ENCODE results near the gene CUL7. TPM values are rescaled to one million over a fixed set of nuclear protein-coding genes. Genes with fewer than 3 reads are reported as not detected.
A peak's percentile ranks its signal among the peaks of the same experiment; 100 is the strongest.

Gene CUL7
- 10 to 100 TPM; 14.4 to 33.7 (median 25.1) TPM for total RNA-seq

- WGBS, 10 experiments = 0 to 29% (median 9%) methylated on average over 1 to 25 of the region's 45 CpGs
- H3K27ac ChIP-seq = peak within 1 kb of the TSS; percentile 82 to 95
- H3K4me3 ChIP-seq = peak within 1 kb of the TSS; percentile 37 to 55 (median 43)
- H3K4me1 ChIP-seq (replicated peaks in 1 of 2) = peaks cover 22 to 24% of the 10 kb centered on the region in 2 donors
- peak; percentile 90 to 98 (median 94) for ATAC-seq (replicated peaks in 6 of 8)
- in situ Hi-C loops (cut with MboI; ENCODE audit: low pct_unique_long_range_greater_than_20kb in 2 of 9, low sequenced_read_pairs in 9 of 9, unreplicated experiment in 9 of 9) = no loop called here
Observed at GRCh38 chr6:43053545-43054205, at the start of gene CUL7. Gene CUL7 (minus strand): TSS chr6:43053851. CDS start chr6:43052788, 1,063 bp downstream.

- 6 to 100% (median 75%) methylated on average over 2 to 4 of the region's 4 CpGs for WGBS, 10 experiments
Observed at GRCh38 chr6:43101497-43101896, 47.8 kb upstream of the CUL7 start.

GRCh38 chr6:43097502-43097901 is 43.9 kb upstream of the CUL7 start:
- peak overlapping the region in 1 of 2 donors; percentile 7 for H3K27ac ChIP-seq
- WGBS, 10 experiments = 67 to 100% (median 87%) methylated on average over 1 to 4 of the region's 4 CpGs; no CpG with 5 or more reads in 2 of the 10 experiments
- H3K4me3 ChIP-seq = no peak overlapping the region
- in situ Hi-C loops (cut with MboI; ENCODE audit: low pct_unique_long_range_greater_than_20kb in 2 of 9, low sequenced_read_pairs in 9 of 9, unreplicated experiment in 9 of 9) = no loop called here
- ATAC-seq (replicated peaks in 6 of 8) = no peak
- peaks cover 21 to 41% of the 10 kb centered on the region in 2 donors for H3K4me1 ChIP-seq (replicated peaks in 1 of 2)

More at GRCh38 chr6:43101497-43101896, 47.8 kb upstream of the CUL7 start:
- Histone ChIP-seq H3K4me3 (no peak overlapping the region), H3K27ac (no peak overlapping the region), H3K4me1 (replicated peaks in 1 of 2) (peaks cover 8 to 19% of the 10 kb centered on the region in 2 donors)
- in situ Hi-C loops (cut with MboI; ENCODE audit: low pct_unique_long_range_greater_than_20kb in 2 of 9, low sequenced_read_pairs in 9 of 9, unreplicated experiment in 9 of 9) = no loop called here
- ATAC-seq (replicated peaks in 6 of 8) = no peak

GRCh38 chr6:43097098-43097489 is 43.4 kb upstream of the CUL7 start:
- in situ Hi-C loops (cut with MboI; ENCODE audit: low pct_unique_long_range_greater_than_20kb in 2 of 9, low sequenced_read_pairs in 9 of 9, unreplicated experiment in 9 of 9) = no loop called here
- 0 to 90% (median 58%) methylated on average over 1 to 5 of the region's 5 CpGs; no CpG with 5 or more reads in 1 of the 10 experiments for WGBS, 10 experiments
- peaks cover 21 to 42% of the 10 kb centered on the region in 2 donors for H3K4me1 ChIP-seq (replicated peaks in 1 of 2)
- H3K27ac ChIP-seq = peak overlapping the region in 1 of 2 donors; percentile 49
- H3K4me3 ChIP-seq = no peak overlapping the region
- ATAC-seq (replicated peaks in 6 of 8) = peak in 1 of 8 experiments; percentile 3

GRCh38 chr6:43096451-43097097 is 42.9 kb upstream of the CUL7 start:
- 0 to 80% (median 14%) methylated on average over 1 to 5 of the region's 8 CpGs; no CpG with 5 or more reads in 1 of the 10 experiments for WGBS, 10 experiments
- in situ Hi-C loops (cut with MboI; ENCODE audit: low pct_unique_long_range_greater_than_20kb in 2 of 9, low sequenced_read_pairs in 9 of 9, unreplicated experiment in 9 of 9) = no loop called here
- ATAC-seq (replicated peaks in 6 of 8) = peak; percentile 65 to 89 (median 82)
- H3K27ac ChIP-seq = peak overlapping the region; percentile 20 to 75
- H3K4me1 ChIP-seq (replicated peaks in 1 of 2) = peaks cover 21 to 42% of the 10 kb centered on the region in 2 donors
- no peak overlapping the region for H3K4me3 ChIP-seq

GRCh38 chr6:43095939-43096338 is 42.3 kb upstream of the CUL7 start:
- H3K27ac ChIP-seq = peak overlapping the region; percentile 20 to 75

GRCh38 chr6:43093436-43094289 is 40.0 kb upstream of the CUL7 start:
- peak overlapping the region; percentile 79 to 85 for H3K27ac ChIP-seq
- in situ Hi-C loops (cut with MboI; ENCODE audit: low pct_unique_long_range_greater_than_20kb in 2 of 9, low sequenced_read_pairs in 9 of 9, unreplicated experiment in 9 of 9) = no loop called here
- H3K4me3 ChIP-seq = peak overlapping the region in 4 of 5 donors; percentile 4 to 21 (median 14)
- peaks cover 37 to 62% of the 10 kb centered on the region in 2 donors for H3K4me1 ChIP-seq (replicated peaks in 1 of 2)
- 0 to 48% (median 27%) methylated on average over 1 to 9 of the region's 9 CpGs; no CpG with 5 or more reads in 1 of the 10 experiments for WGBS, 10 experiments
- peak; percentile 39 to 77 (median 54) for ATAC-seq (replicated peaks in 6 of 8)

More at GRCh38 chr6:43095939-43096338, 42.3 kb upstream of the CUL7 start:
- ATAC-seq (replicated peaks in 6 of 8) = no peak
- in situ Hi-C loops (cut with MboI; ENCODE audit: low pct_unique_long_range_greater_than_20kb in 2 of 9, low sequenced_read_pairs in 9 of 9, unreplicated experiment in 9 of 9) = no loop called here
- peaks cover 21 to 42% of the 10 kb centered on the region in 2 donors for H3K4me1 ChIP-seq (replicated peaks in 1 of 2)
- no peak overlapping the region for H3K4me3 ChIP-seq
- 20 to 83% (median 55%) methylated on average over 1 to 6 of the region's 7 CpGs; no CpG with 5 or more reads in 3 of the 10 experiments for WGBS, 10 experiments

GRCh38 chr6:43092635-43093034 is 39.0 kb upstream of the CUL7 start:
- in situ Hi-C loops (cut with MboI; ENCODE audit: low pct_unique_long_range_greater_than_20kb in 2 of 9, low sequenced_read_pairs in 9 of 9, unreplicated experiment in 9 of 9) = no loop called here
- Histone ChIP-seq H3K27ac (peak overlapping the region; percentile 79 to 85), H3K4me3 (no peak overlapping the region), H3K4me1 (replicated peaks in 1 of 2) (peaks cover 36 to 57% of the 10 kb centered on the region in 2 donors)
- ATAC-seq (replicated peaks in 6 of 8) = no peak

- Histone ChIP-seq H3K27ac (no peak overlapping the region), H3K4me3 (no peak overlapping the region), H3K4me1 (replicated peaks in 1 of 2) (peaks cover 29 to 48% of the 10 kb centered on the region in 2 donors)
- no peak for ATAC-seq (replicated peaks in 6 of 8)
- in situ Hi-C loops (cut with MboI; ENCODE audit: low pct_unique_long_range_greater_than_20kb in 2 of 9, low sequenced_read_pairs in 9 of 9, unreplicated experiment in 9 of 9) = no loop called here
- 49 to 95% (median 87%) methylated on average over 3 to 7 of the region's 10 CpGs; no CpG with 5 or more reads in 2 of the 10 experiments for WGBS, 10 experiments
Observed at GRCh38 chr6:43091436-43091991, 37.9 kb upstream of the CUL7 start.

GRCh38 chr6:43091020-43091419 is 37.4 kb upstream of the CUL7 start:
- in situ Hi-C loops (cut with MboI; ENCODE audit: low pct_unique_long_range_greater_than_20kb in 2 of 9, low sequenced_read_pairs in 9 of 9, unreplicated experiment in 9 of 9) = no loop called here
- H3K4me3 ChIP-seq = no peak overlapping the region
- 73 to 100% (median 97%) methylated on average over 1 to 4 of the region's 5 CpGs; no CpG with 5 or more reads in 4 of the 10 experiments for WGBS, 10 experiments

GRCh38 chr6:43090559-43090956 is 36.9 kb upstream of the CUL7 start:
- Histone ChIP-seq H3K4me1 (replicated peaks in 1 of 2) (peaks cover 25 to 40% of the 10 kb centered on the region in 2 donors), H3K4me3 (no peak overlapping the region), H3K27ac (peak overlapping the region in 1 of 2 donors; percentile 12)
- in situ Hi-C loops (cut with MboI; ENCODE audit: low pct_unique_long_range_greater_than_20kb in 2 of 9, low sequenced_read_pairs in 9 of 9, unreplicated experiment in 9 of 9) = no loop called here
- ATAC-seq (replicated peaks in 6 of 8) = peak in 1 of 8 experiments; percentile 2
- 17 to 60% (median 50%) methylated on average over 1 to 2 of the region's 2 CpGs; no CpG with 5 or more reads in 5 of the 10 experiments for WGBS, 10 experiments

More at GRCh38 chr6:43091020-43091419, 37.4 kb upstream of the CUL7 start:
- ATAC-seq (replicated peaks in 6 of 8) = no peak
- Histone ChIP-seq H3K4me1 (replicated peaks in 1 of 2) (peaks cover 29 to 44% of the 10 kb centered on the region in 2 donors), H3K27ac (no peak overlapping the region)

- peak in 7 of 8 experiments; percentile 13 to 42 (median 40) for ATAC-seq (replicated peaks in 6 of 8)
- WGBS, 10 experiments = 16 to 80% (median 57%) methylated on average over 1 to 6 of the region's 8 CpGs; no CpG with 5 or more reads in 1 of the 10 experiments
- Histone ChIP-seq H3K4me3 (no peak overlapping the region), H3K27ac (peak overlapping the region; percentile 12 to 19), H3K4me1 (replicated peaks in 1 of 2) (peaks cover 25 to 40% of the 10 kb centered on the region in 2 donors)
- in situ Hi-C loops (cut with MboI; ENCODE audit: low pct_unique_long_range_greater_than_20kb in 2 of 9, low sequenced_read_pairs in 9 of 9, unreplicated experiment in 9 of 9) = no loop called here
Observed at GRCh38 chr6:43089874-43090558, 36.4 kb upstream of the CUL7 start.

Measured in motor neuron (in vitro differentiated cells).